Liver (tissue), 9 donors: ENCODE results near the gene RUFY1. TPM values are rescaled to one million over a fixed set of nuclear protein-coding genes. Genes with fewer than 3 reads are reported as not detected.

Experiments used
- DNase-seq: peaks from one replicate; pipeline ENCODE4 v3.0.0-alpha.2; 2017; ENCODE audit warnings: low spot score
- H3K27ac ChIP-seq, 2 donors: one replicate each; pipeline ENCODE4 v1.7.0; 2013; ENCODE audit warnings: inconsistent platforms in 2 of 2, low read length in 2 of 2, control low read depth in 1 of 2, low read depth in 1 of 2, mild to moderate bottlenecking in 1 of 2
- H3K27me3 ChIP-seq, 4 donors: one replicate each; pipeline versions ENCODE4 v1.6.1 to v1.7.0; 2013; ENCODE audit warnings: low read length in 3 of 4, inconsistent platforms in 1 of 4, mild to moderate bottlenecking in 1 of 4, moderate library complexity in 1 of 4; ENCODE audit not compliant: control insufficient read depth in 4 of 4, insufficient read depth in 4 of 4
- H3K36me3 ChIP-seq, 4 donors: one replicate each; pipeline versions ENCODE4 v1.6.1 to v1.7.0; 2013; ENCODE audit warnings: low read length in 3 of 4, mild to moderate bottlenecking in 3 of 4, low read depth in 1 of 4, moderate library complexity in 1 of 4; ENCODE audit not compliant: control insufficient read depth in 4 of 4, insufficient read depth in 3 of 4
- H3K4me1 ChIP-seq, 4 donors: one replicate each; pipeline versions ENCODE4 v1.6.1 to v1.7.0; 2013; ENCODE audit warnings: low read length in 3 of 4, mild to moderate bottlenecking in 3 of 4, moderate library complexity in 1 of 4; ENCODE audit not compliant: control insufficient read depth in 4 of 4, insufficient read depth in 4 of 4
- H3K4me3 ChIP-seq, 3 donors: one replicate each; pipeline versions ENCODE4 v1.6.1 to v1.7.0; 2013; ENCODE audit warnings: low read length in 3 of 3, control low read depth in 1 of 3, low read depth in 1 of 3, mild to moderate bottlenecking in 1 of 3
- H3K9ac ChIP-seq, 2 donors: one replicate each; pipeline ENCODE4 v1.7.0; 2013; ENCODE audit warnings: low read length in 2 of 2, mild to moderate bottlenecking in 2 of 2, moderate library complexity in 2 of 2, control low read depth in 1 of 2, low read depth in 1 of 2
- H3K9me3 ChIP-seq, 4 donors: one replicate each; pipeline versions ENCODE4 v1.6.1 to v1.7.0; 2013; ENCODE audit warnings: low read length in 3 of 4; ENCODE audit not compliant: control insufficient read depth in 4 of 4
- ATF3 ChIP-seq: IDR thresholded peaks from 2 replicates; pipeline ENCODE4 v1.6.1; 2016; ENCODE audit warnings: antibody characterized with exemption
- CTCF ChIP-seq: fragments of 150-350 bp; IDR thresholded peaks from 2 replicates; pipeline ENCODE4 v1.5.1; 2017; ENCODE audit warnings: improper control_type of control experiment, low read depth, low read length; ENCODE audit not compliant: missing input control
- EGR1 ChIP-seq, 2 donors: IDR thresholded peaks; 2 replicates each; pipeline ENCODE4 v1.6.1; 2016 to 2018; ENCODE audit warnings: antibody characterized with exemption in 2 of 2, low read depth in 2 of 2
- FOXA1 ChIP-seq: IDR thresholded peaks from 2 replicates; pipeline ENCODE4 v1.6.1; 2016; ENCODE audit warnings: antibody characterized with exemption
- FOXA2 ChIP-seq: IDR thresholded peaks from 2 replicates; pipeline ENCODE4 v1.6.1; 2016; ENCODE audit warnings: antibody characterized with exemption
- GABPA ChIP-seq, 2 donors: IDR thresholded peaks in 1 of 2; conservative IDR thresholded peaks in 1 of 2; 2 replicates each; pipeline ENCODE4 v1.6.1; 2016; ENCODE audit warnings: antibody characterized with exemption in 2 of 2, mild to moderate bottlenecking in 1 of 2, moderate library complexity in 1 of 2
- HNF4A ChIP-seq, 2 donors: conservative IDR thresholded peaks; 2 replicates each; pipeline ENCODE4 v1.6.1; 2016; ENCODE audit warnings: antibody characterized with exemption in 2 of 2, mild to moderate bottlenecking in 2 of 2
- HNF4G ChIP-seq: IDR thresholded peaks from 2 replicates; pipeline ENCODE4 v1.6.1; 2016; ENCODE audit warnings: antibody characterized with exemption
- JUND ChIP-seq, 2 donors: IDR thresholded peaks; 2 replicates each; pipeline ENCODE4 v1.6.1; 2016; ENCODE audit warnings: antibody characterized with exemption in 2 of 2
- MAX ChIP-seq: IDR thresholded peaks from 2 replicates; pipeline ENCODE4 v1.6.1; 2016; ENCODE audit warnings: antibody characterized with exemption
- NR2F2 ChIP-seq: IDR thresholded peaks from 2 replicates; pipeline ENCODE4 v1.6.1; 2016; ENCODE audit warnings: antibody characterized with exemption
- RAD21 ChIP-seq, 2 donors: IDR thresholded peaks; 2 replicates each; pipeline ENCODE4 v1.6.1; 2016; ENCODE audit warnings: antibody characterized with exemption in 2 of 2, mild to moderate bottlenecking in 2 of 2
- REST ChIP-seq: IDR thresholded peaks from 2 replicates; pipeline ENCODE4 v1.6.1; 2016; ENCODE audit warnings: antibody characterized with exemption, mild to moderate bottlenecking
- RXRA ChIP-seq, 2 donors: IDR thresholded peaks; 2 replicates each; pipeline ENCODE4 v1.6.1; 2017 to 2018; ENCODE audit warnings: antibody characterized with exemption in 2 of 2, mild to moderate bottlenecking in 1 of 2
- SP1 ChIP-seq: IDR thresholded peaks from 2 replicates; pipeline ENCODE4 v1.6.1; 2018; ENCODE audit warnings: antibody characterized with exemption, mild to moderate bottlenecking
- YY1 ChIP-seq: IDR thresholded peaks from 2 replicates; pipeline ENCODE4 v1.6.1; 2016; ENCODE audit warnings: antibody characterized with exemption, mild to moderate bottlenecking
- ZBTB33 ChIP-seq: IDR thresholded peaks from 2 replicates; pipeline ENCODE4 v1.6.1; 2016; ENCODE audit warnings: antibody characterized with exemption
- WGBS: extraction: QIAGEN DNeasy Blood & Tissue Kit; methylation state at CpG from one replicate; pipeline ENCODE4 v1.1.7; 2013; 5-methylcytosine and 5-hydroxymethylcytosine counted together
- polyA plus RNA-seq, 2 donors: library from polyadenylated mRNA; stranded (reverse) in 1 of 2; unstranded in 1 of 2; fragments of 200-250 nt in 1 of 2; fragments of >200 nt in 1 of 2; fragmentation: Nextera tagmentation in 1 of 2; extraction: Ambion mirVana in 1 of 2; gene quantifications; one replicate each; pipeline versions ENCODE4 v1.2.1 to v1.2.3, GENCODE V29; 2013 to 2015
- total RNA-seq, 2 donors: library from RNA; depleted of rRNA; stranded (reverse); fragments of >200 nt; gene quantifications; one replicate each; pipeline ENCODE4 v1.2.3, GENCODE V29; 2014
- donor health status: healthy.
- donor health status: healthy.
- donor health status: healthy.
- donor health status: healthy.
- donor health status: healthy.

The RUFY1 gene
- total and polyA plus RNA-seq, 4 donors: 11.6 to 25.2 (median 18.3) TPM

- H3K4me3 ChIP-seq: no peak overlapping the region
- H3K36me3 ChIP-seq: peaks cover 17 to 74% (median 63%) of the 10 kb centered on the region in 4 donors
- DNase-seq: no peak
- peaks cover 0 to 11% (median 4%) of the 10 kb centered on the region in 4 donors for H3K4me1 ChIP-seq
- 85% methylated on average over 8 of the region's 8 CpGs for WGBS
- no peaks in the 10 kb centered on the region for H3K9me3 ChIP-seq
- H3K27me3 ChIP-seq: no peaks in the 10 kb centered on the region
- no peak overlapping the region for H3K9ac ChIP-seq
- no peak overlapping the region for H3K27ac ChIP-seq
- TF ChIP-seq SP1: no peak
- TF ChIP-seq ATF3: no peak
- no peak for TF ChIP-seq REST
- TF ChIP-seq ZBTB33: no peak
- no peak for TF ChIP-seq GABPA (IDR thresholded peaks at IDR 0.05 in 1 of 2, conservative IDR thresholded peaks at IDR 0.05 in 1 of 2)
- TF ChIP-seq NR2F2: no peak
- TF ChIP-seq FOXA2: no peak
Measured at GRCh38 chr5:179609834-179610108, 59.4 kb downstream of the RUFY1 start.

- Histone ChIP-seq H3K4me3 (no peak overlapping the region), H3K36me3 (peaks cover 19 to 80% (median 68%) of the 10 kb centered on the region in 4 donors), H3K9ac (no peak overlapping the region), H3K9me3 (no peaks in the 10 kb centered on the region), H3K27me3 (no peaks in the 10 kb centered on the region), H3K27ac (no peak overlapping the region), H3K4me1 (peaks cover 0 to 7% (median 3%) of the 10 kb centered on the region in 4 donors)
- no peak for DNase-seq
- TF ChIP-seq GABPA (IDR thresholded peaks at IDR 0.05 in 1 of 2, conservative IDR thresholded peaks at IDR 0.05 in 1 of 2) (no peak), MAX (no peak), HNF4G (no peak), ATF3 (no peak), JUND (IDR thresholded peaks at IDR 0.05) (no peak), HNF4A (conservative IDR thresholded peaks at IDR 0.05) (no peak), RAD21 (IDR thresholded peaks at IDR 0.05) (no peak), RXRA (IDR thresholded peaks at IDR 0.05) (no peak), SP1 (no peak), CTCF (no peak), REST (no peak), EGR1 (IDR thresholded peaks at IDR 0.05; ENCODE audit: low read depth in 2 of 2) (no peak), ZBTB33 (no peak), YY1 (no peak), FOXA1 (no peak)
- 81% methylated on average over 23 of the region's 23 CpGs for WGBS
Measured at GRCh38 chr5:179610109-179610902, 60.0 kb downstream of the RUFY1 start.
